GM12801 (cell line): ENCODE measurements around the gene BIRC7.

Experiments used
- TF ChIP-seq, protein P1 (sequence below): IDR thresholded peaks from one replicate; pipeline ENCODE4 v1.5.1; 2011; ENCODE audit warnings: control low read depth; ENCODE audit not compliant: insufficient read length; ENCODE audit errors: extremely low read depth

Gene BIRC7

DNA sequence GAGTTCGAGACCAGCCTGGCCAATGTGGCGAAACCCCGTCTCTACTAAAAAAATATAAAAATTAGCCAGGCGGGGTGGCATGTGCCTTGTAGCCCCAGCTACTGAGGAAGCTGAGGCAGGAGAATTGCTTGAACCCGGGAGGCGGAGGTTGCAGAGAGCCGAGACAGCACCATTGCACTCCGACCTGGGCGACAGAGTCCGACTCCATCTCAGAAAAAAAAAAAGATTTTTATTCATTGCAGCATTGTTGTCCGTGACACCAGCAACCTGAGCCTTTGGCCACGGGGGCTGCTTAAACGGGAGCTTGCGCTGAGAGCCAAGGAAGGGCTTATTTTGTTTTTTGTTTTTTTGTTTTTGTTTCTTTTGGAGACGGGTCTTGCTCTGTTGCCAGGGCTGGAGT is 44.2 kb downstream of the BIRC7 start:
- TF ChIP-seq, protein P1, sequence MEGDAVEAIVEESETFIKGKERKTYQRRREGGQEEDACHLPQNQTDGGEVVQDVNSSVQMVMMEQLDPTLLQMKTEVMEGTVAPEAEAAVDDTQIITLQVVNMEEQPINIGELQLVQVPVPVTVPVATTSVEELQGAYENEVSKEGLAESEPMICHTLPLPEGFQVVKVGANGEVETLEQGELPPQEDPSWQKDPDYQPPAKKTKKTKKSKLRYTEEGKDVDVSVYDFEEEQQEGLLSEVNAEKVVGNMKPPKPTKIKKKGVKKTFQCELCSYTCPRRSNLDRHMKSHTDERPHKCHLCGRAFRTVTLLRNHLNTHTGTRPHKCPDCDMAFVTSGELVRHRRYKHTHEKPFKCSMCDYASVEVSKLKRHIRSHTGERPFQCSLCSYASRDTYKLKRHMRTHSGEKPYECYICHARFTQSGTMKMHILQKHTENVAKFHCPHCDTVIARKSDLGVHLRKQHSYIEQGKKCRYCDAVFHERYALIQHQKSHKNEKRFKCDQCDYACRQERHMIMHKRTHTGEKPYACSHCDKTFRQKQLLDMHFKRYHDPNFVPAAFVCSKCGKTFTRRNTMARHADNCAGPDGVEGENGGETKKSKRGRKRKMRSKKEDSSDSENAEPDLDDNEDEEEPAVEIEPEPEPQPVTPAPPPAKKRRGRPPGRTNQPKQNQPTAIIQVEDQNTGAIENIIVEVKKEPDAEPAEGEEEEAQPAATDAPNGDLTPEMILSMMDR, result no peak

DNA sequence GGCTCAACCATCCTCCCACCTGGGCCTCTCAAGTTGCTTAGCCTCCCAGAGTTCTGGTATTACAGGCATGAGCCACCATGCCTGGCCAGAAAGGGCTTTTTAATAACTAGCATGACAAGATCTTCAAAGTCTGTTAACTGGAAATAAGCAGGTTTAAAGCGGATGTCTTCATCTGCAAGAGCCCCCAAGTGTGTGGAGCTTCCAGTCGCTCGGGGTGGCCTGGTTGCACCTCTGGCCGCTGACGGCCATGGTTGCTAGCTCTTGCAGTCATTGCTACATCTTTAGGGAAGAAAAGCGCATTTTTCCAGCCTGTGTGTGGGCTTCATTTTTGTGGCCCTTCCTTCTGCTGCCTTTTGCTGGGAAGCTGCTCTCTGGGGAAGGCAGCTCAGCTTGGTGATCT is 44.7 kb downstream of the BIRC7 start:
- TF ChIP-seq, protein P1, result no peak

DNA sequence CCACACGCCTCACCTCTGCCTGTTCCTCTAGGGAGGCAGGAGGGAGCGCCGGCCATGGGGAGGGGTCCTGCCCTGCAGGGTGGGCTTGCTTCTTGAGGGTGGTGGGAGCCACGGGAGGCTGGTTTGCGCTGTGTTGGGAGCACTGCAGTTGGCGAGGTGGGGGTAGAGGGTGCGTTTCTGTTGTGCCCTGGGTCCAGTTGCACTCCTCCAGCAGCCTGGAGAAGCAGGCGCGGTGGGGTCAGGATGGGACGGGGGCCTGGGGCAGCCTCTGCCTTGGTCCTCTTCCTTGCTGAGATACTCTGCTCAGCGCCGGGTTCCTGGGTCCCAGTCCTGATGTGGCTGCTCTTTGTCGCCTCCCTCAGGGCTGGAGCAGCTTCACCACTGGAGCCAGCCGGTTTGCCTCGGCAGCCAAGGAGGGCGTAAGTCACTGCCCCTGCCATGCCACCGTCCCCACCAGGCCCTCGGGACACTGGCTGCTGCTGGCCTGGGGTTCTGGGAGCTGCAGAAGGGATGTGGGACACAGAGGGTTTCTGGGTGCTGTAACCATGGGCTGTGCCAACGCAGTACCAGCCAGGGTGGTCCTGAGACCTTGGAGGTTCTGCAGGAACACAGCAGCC is 45.3 kb downstream of the BIRC7 start:
- TF ChIP-seq, protein P1, result no peak

DNA sequence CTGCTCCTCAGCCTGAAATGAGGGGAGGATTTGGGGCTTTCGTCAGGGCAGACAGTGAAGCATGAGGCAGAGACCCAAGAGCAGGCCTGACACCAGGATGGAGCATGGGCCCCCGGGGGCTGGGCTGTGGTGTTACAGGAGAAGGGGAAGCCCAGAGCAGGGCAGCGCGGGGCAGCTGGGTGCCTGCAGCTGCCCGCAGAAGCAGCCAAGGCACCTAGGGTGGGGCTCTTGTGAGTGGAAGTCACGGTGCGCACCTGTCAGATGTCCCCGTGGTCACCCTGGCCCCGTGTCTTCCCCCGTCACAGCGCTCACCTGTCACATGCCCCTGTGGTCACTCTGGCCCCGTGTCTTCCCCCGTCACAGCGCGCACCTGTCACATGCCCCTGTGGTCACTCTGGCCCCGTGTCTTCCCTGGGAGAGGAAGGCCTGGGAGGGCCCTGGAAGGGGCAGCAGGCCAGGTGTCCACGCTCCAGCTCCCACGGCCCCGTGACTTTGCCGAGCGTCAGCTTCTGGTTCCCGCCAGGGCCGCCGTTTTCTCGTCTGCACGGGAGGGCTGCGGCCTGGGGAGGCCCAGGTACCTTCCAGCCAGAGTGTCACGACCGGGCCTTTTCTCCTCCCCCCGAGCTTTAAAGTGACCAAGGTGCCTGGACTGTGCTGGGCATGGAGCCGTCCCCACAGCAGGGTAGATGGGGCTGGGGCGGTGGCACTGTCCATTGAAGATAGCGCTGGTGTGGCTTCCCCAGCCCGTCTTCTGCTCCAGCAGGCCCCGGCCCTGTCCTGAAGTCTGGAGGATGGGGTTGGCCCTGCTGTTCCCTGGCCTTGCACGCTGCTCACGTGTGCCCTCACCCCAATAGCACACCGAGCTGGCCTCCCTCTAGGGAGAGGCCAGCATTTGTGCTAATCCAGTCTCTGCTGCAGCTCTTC is 46.3 kb downstream of the BIRC7 start:
- TF ChIP-seq, protein P1, result no peak

DNA sequence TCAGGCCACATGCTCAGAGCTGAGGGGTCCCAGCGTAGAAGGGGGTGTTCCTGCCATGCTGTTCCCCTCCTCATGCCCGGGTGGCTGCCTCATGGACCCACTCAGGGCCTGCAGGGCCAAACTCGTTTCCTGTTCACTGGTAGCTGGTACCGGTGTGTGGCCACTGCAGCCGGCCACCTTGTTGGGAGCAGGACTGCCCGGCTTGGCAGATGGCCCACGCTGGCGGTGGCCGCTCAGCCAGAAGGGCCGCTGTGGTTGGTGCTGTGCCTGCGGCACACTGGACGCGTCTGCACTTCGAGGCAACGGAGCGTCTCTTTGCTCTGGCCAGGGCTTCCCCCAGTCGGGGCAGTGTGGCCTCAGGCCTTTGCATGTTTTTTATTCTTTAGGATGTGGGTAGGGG is 47.2 kb downstream of the BIRC7 start:
- TF ChIP-seq, protein P1, result no peak

DNA sequence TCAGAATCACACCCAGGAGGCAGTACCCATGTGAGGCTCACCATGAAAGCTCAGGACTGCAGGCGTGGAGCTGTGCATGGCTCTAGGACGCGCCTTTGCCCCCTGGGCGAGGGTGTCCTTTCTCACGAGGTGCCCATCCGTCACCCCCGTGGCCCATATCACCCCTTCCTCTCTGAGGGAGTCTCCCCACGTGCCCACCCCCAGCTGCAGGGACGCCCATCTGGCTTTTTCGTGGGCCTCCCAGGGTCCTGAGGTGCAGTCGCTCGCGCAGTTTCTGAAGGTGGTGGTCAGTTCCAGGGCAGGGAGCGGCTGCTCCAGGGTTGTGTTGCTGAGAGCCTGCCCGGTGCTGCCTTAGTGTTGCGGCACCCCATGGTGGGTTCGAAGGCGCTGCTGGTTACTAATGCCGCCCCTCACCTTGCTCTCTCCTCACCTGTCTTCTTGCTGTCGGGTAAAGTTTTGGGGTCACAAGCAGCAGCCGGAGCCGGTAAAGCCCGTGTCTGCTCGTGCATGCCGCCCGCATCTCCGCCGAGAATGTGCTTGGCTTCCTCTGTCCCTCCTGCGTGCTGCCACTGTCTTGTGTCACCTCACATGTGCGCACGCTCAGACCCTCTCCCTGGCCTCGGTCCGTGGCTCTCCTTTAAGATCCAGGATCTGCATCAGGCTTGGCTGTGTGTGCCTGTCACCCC is 47.8 kb downstream of the BIRC7 start:
- TF ChIP-seq, protein P1, result no peak

DNA sequence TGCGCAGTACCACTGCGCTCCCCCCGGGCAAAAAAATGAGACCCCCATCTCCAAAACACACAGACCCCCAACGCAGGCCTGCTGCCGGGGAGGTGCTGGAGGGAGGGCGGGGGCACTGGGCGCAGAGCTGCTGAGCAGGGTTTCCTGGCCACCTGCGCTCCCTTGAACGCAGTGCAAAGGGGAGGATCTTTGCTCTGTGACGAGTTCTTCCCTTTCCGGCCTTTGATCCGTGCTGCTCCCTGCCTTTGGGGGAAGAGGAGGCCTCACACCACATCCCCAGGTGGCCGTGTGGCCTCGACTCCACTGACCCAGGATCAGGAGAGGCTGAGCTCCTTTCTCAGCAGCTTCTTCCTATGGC is 48.4 kb downstream of the BIRC7 start:
- TF ChIP-seq, protein P1, result no peak
